Stimulated activated CD4-positive, alpha-beta T cell treated with anti-CD3 and anti-CD28 coated beads, TNF-alpha, amount 100 ng/mL, for 48 hours (primary cell): ENCODE measurements around the gene STX4.

Source experiments
- DNase-seq, 3 donors: peaks; one replicate each; pipeline ENCODE4 v3.0.0-alpha.2; 2020; ENCODE audit warnings: low read depth in 3 of 3

STX4 gene

GRCh38 chr16:31064882-31065461, 31.6 kb downstream of the STX4 start:
- DNase-seq: no peak

- DNase-seq: no peak
Measured at GRCh38 chr16:31067342-31067741, 34.0 kb downstream of the STX4 start.

GRCh38 chr16:31071861-31072260, 38.5 kb downstream of the STX4 start:
- DNase-seq: no peak

GRCh38 chr16:31072540-31073141, 39.3 kb downstream of the STX4 start:
- DNase-seq: no peak

GRCh38 chr16:31073142-31073969, 40.0 kb downstream of the STX4 start:
- DNase-seq: peak; percentile 77 to 92 (median 78)

GRCh38 chr16:31073970-31074813, 40.8 kb downstream of the STX4 start, which contains the start of the genes ZNF646 and ZNF668:
TSS of gene ZNF646 (plus strand) at chr16:31074422. CDS start at chr16:31076325, 1,903 bp downstream.
TSS of gene ZNF668 (minus strand) at chr16:31074240. CDS start at chr16:31064459, 9,781 bp downstream.
- DNase-seq: peak; percentile 97 to 99 (median 97)

- no peak for DNase-seq
Measured at GRCh38 chr16:31074814-31075183, 41.4 kb downstream of the STX4 start.

- DNase-seq: no peak
Measured at GRCh38 chr16:31076319-31076718, 43.0 kb downstream of the STX4 start.

- DNase-seq: no peak
Measured at GRCh38 chr16:31077024-31077423, 43.7 kb downstream of the STX4 start.

GRCh38 chr16:31077592-31078396, 44.4 kb downstream of the STX4 start:
- no peak for DNase-seq

- no peak for DNase-seq
Measured at GRCh38 chr16:31078597-31079341, 45.4 kb downstream of the STX4 start.

GRCh38 chr16:31079342-31079944, 46.1 kb downstream of the STX4 start:
- DNase-seq: no peak

GRCh38 chr16:31080035-31080629, 46.8 kb downstream of the STX4 start:
- DNase-seq: no peak

GRCh38 chr16:31080756-31081419, 47.5 kb downstream of the STX4 start:
- no peak for DNase-seq

GRCh38 chr16:31081428-31082351, 48.3 kb downstream of the STX4 start:
- DNase-seq: no peak

- DNase-seq: no peak
Measured at GRCh38 chr16:31082368-31083045, 49.1 kb downstream of the STX4 start.

- DNase-seq: no peak
Measured at GRCh38 chr16:31083081-31083480, 49.7 kb downstream of the STX4 start.
